CD4-positive, alpha-beta T cell treated with Interleukin-12 subunit alpha and Interleukin-12 subunit beta, for 1 hour (primary cell): ENCODE data around the gene FAIM2.

Source experiments
- DNase-seq: peaks from one replicate; pipeline ENCODE4 v3.0.0-alpha.2; 2020

The FAIM2 gene

DNA sequence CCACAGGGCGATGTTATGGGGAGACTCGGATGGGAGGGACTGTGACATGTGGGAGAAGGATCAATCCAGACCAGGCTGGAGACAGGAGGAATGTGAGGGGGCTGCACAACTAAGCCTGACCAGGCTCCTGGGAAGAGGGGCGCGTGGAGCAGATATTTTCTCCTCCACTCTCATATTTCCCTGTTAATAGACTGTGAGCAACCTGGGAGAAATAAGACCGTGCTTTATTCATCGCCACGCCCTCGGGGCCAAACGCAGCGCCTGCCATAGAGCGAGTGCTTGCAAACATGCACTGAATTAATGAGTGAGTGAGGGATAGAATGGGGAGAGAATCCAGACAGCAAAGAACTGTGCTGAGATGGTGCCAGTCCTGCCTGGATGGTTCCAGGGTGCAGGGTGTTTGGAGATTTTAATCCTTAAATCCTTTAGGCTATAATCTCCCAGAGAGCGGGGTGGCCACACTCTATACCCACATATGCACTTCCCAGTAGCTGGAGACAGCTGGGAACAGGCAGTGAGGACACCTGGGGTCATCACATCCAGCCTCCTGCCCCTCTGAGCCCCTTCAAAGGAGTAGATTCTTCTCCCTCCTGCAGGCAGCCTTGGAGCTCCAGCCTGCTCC is 13.6 kb upstream of the FAIM2 start:
- no peak for DNase-seq

DNA sequence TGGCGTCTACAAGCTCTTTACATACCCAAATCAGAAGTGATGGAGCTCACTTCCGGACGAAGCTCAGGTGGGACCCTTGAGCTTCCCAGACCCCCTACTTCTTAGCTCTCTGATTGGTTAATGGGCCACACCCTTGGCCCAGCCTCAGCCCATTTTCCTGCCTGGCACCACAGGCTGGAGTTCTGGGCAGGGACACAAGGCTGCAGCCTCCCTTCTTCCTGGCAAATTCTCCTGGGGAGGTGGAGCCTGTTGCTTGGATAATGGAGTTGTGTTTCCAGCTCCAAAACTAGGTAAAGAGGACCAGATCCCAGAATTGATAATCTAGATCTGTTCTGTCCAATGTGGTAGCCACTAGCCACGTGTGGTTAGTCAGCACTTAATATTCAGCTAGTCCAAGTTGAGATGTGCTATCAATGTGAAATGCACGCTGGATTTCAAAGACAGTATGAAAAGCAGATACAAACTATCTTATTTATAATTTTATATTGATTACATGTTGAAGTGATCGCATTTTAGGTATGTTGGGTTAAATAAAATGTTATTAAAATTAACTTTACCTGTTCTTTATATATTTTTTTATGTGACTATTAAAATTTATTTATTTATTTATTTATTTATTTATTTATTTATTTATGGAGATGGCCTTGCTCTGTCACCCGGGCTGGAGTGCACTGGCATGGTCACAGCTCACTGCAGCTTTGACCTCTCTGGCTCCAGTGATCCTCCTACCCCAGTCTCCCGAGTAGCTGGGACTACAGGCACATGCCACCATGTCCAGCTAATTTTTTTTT is 12.6 kb upstream of the FAIM2 start:
- DNase-seq, result no peak

DNA sequence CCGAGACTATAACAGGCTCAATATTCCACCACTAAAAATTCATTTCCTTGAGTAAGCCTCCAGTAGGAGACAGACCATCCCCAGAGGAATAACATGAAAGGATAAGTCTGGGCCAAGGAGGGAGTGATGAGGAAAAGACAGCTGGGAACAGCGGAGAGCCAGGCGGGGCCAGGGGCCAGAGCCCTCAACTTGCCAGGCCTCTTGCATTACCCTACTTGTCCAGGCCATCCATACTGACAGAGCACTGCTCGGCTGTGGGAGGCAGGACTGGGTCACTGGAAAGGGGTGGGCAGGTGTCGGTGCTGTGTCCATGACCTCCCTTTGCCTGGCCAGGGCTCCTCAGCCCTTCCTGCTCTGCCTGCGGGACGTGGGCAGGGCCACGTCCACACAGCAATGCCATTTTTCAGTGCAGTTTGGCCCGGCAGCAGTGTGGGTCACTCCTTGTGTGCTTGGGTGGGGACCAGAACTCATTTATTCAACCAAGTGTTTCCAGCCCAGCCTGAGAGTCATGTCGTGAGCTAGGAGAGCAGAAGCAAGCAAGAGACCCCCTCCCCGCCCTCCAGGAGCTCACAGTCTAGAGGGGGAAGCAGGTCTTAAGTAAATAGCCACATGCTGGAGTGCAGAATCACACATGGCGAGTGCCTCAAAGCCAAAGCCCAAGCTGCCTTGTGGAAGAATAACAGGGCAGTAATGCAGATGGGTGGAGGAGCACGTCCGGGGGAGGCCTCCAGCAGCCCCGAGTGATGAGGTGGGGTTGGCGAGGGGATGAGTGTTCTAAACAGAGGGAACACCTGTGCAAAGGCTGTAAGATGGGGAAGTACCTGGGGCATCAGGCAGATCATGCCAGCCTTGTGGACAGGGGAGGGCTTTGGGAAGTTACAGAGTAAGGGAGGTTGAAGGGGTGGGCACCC is 8.9 kb upstream of the FAIM2 start:
- no peak for DNase-seq

- DNase-seq, result no peak
Measured at GRCh38 chr12:49911213-49911605, 7.5 kb upstream of the FAIM2 start.

- DNase-seq, result no peak
Measured at GRCh38 chr12:49910331-49911212, 6.9 kb upstream of the FAIM2 start.

DNA sequence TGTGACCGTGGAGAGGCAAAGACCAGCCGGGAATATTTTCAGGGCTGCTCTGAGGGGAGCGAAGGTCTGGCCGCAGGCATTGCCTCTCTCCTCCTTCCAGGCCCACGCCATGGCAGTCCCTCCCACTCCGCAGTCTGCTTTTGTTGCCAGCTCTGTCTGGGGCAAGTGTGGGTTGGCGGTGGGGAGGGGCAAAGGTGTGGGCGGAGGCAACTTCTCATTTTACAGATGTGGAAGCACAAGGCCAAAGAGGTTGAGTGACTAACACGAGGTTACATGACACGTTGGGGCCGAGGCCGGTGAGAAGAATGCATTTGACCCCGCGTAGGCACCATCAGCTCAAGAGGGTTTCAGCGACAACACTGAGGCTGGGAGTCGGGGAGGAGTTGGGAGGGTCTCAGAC is 6.1 kb upstream of the FAIM2 start:
- no peak for DNase-seq

DNA sequence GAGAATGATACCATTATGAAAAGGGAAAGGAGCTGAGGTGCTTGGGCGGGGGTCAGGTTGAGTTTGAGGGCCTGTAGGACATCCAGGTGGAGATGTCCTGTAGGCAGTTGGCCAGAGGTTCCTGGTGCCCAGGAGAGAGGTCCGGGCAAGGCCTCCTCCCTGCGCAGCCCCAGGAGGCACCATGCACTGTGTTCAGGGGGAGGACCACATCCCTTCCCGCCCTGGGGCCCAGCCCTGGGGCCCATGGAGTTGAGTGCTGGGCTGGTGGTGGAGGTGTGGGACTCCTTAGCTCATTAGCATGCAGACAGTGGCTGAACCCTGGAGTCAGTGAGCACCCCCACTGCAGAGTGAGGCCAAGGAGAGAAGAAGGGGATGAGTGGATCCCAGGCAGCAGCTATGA is 5.7 kb upstream of the FAIM2 start:
- no peak for DNase-seq

DNA sequence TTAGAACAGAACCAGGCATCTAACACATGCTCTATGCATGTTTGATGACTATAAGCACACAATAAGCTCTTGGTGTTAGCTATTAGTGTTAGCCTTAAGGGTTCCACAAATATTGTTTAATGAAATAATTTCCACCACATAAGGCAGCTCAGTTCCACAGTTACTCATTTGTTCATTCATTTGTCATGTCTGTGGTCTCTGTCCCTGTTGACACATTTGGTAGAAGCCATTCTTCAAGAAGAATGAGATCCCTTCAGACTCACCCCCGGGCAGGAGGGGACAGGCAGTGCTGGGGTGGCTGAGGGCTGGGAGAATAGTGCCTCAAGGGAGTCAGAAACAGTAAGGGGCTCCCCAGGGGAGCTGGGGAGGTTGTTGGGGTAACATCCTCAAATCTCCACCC is 3.7 kb upstream of the FAIM2 start:
- no peak for DNase-seq

- DNase-seq, result no peak
Measured at GRCh38 chr12:49905718-49906314, 2.1 kb upstream of the FAIM2 start.

GRCh38 chr12:49904601-49905000 is 901 bp upstream of the FAIM2 start:
- DNase-seq, result no peak

GRCh38 chr12:49903351-49903699 is 375 bp downstream of the FAIM2 start:
- DNase-seq, result no peak

DNA sequence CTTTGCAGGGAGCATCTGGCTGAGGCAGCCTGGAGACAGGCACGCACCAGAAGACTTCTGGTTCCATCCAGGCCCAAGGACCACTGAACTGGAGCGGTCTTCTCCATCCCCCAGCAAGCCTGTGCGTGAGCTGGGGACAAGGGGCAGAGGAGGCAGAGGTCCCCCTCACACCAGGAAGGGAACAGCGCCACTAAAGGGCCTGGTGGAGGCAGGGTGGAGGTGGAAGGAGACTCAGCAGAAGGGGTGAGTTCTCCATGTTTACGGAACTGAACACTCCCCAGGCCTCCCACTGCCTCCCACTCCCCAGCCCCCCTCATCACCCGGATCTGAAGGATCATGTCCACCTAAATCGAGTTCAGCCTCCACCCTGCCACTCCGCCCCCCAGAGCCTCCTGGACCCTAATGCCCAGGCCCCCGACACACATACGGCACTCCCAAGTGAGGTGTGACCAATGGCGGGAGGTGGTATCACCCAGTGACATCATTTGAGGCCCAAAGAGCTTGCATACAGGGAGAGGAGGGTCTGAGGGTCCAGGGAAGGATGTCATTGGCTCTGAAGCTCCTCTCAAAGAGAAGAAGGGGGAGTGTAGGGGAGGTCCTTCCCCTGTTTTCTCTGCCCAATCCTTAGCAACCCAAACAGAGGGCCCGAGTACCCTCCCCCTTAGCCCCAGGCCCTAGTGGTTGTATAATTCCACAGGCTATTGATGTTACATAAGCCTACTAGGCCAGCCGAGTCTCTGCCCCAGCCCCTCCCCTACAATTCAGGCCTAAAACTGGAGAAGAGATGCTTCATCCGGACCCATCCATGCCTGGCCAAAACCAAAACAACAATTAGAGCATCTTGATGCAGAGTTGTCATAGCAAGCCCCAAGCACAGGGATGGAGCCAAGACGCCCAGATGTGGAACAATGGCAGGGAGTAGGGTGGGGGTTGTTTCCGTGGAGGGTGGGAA is 1.0 kb downstream of the FAIM2 start:
- DNase-seq, result no peak

DNA sequence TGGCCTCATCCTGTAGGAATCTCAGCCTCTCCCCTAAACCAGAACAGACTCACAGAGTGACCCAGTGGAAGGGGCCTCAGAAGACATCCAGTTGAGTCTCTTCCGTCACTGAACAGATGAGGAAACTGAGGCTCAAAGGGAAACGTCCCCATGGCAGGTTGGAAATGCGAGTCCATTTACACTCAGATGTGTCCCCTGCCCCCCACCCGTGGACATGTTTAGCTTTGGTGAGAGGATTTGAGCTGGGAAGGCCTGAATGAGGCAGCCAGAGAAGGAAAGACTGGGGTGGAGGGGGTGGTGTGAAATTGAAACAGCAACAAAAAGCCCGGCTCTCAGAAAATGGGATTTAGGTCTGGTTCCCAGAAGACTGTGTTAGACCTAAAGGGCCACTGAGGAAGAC is 1.7 kb downstream of the FAIM2 start:
- DNase-seq, result no peak

DNA sequence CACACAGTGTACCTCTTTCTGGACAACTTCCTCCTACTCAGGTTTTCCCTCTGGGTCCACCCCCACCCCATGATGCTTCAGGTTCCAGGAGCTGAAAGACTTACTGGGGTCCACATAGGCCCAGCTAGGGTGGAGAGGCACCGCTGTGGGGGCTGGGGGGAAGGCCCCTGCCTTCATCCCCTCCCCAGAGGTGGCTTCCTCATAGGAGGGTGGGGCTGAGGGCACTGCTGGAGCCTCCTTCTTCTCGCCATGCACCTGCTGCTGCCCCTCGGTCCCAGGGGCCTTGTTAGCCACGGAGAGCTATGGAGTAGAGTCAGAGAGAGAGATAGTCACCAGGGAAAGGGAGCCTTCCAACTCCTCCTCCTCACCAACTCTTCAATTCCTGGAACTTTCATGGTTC is 2.7 kb downstream of the FAIM2 start:
- DNase-seq, result no peak

GRCh38 chr12:49900371-49900770 is 3.3 kb downstream of the FAIM2 start:
- DNase-seq, result no peak

- DNase-seq, result no peak
Measured at GRCh38 chr12:49899921-49900320, 3.8 kb downstream of the FAIM2 start.

- no peak for DNase-seq
Measured at GRCh38 chr12:49899286-49899843, 4.3 kb downstream of the FAIM2 start.

- DNase-seq, result no peak
Measured at GRCh38 chr12:49897276-49897675, 6.4 kb downstream of the FAIM2 start.

DNA sequence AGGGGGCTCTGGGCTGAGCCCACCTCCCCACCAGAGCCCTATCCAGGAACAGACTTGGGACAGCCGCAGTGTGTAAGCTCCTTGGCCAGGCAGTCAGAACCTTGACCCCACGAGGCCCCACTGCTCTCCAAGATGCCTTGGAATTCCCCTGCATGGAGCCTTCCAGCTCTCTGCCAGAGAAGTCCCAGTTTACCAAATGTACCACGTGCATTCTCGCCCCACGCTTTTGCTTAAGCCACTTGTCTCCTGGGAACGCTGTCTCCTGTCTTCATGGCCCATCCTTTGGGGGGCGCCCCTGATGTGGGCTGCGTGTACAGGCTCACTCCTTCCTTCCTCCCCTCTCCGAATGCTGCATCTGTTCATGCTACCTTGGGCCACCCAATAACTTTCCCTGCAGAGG is 7.9 kb downstream of the FAIM2 start:
- no peak for DNase-seq

GRCh38 chr12:49894751-49895148 is 8.9 kb downstream of the FAIM2 start:
- DNase-seq, result no peak
